GM12874 (cell line): Measurements from ENCODE around the gene MRPL21.

Experiments
- TF ChIP-seq, protein P1 (sequence below): IDR thresholded peaks from 2 replicates; pipeline ENCODE4 v1.5.1; 2011; ENCODE audit warnings: low read depth, mild to moderate bottlenecking, control low read depth, low read length, moderate library complexity; ENCODE audit not compliant: insufficient read depth

The MRPL21 gene

DNA sequence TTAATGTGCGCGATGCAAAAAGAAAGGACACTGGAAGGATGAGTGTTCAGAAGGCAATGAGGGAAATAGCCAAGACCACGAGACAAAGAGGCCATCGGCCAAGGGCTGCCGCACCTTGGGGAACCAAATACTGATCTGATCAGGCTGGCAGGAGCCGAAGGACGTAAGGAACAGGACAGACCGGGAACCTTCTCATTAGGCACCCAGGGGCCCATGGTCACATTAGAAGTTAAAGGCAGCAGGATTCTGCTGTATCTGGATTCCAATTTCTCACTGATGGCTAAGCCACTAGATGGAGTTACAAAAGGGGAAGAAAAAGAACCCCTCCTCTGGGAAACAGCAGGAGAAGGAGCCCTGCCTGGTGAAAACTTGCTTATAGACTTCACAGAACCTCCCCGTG lies 33.2 kb downstream of the MRPL21 start:
- TF ChIP-seq, protein P1, sequence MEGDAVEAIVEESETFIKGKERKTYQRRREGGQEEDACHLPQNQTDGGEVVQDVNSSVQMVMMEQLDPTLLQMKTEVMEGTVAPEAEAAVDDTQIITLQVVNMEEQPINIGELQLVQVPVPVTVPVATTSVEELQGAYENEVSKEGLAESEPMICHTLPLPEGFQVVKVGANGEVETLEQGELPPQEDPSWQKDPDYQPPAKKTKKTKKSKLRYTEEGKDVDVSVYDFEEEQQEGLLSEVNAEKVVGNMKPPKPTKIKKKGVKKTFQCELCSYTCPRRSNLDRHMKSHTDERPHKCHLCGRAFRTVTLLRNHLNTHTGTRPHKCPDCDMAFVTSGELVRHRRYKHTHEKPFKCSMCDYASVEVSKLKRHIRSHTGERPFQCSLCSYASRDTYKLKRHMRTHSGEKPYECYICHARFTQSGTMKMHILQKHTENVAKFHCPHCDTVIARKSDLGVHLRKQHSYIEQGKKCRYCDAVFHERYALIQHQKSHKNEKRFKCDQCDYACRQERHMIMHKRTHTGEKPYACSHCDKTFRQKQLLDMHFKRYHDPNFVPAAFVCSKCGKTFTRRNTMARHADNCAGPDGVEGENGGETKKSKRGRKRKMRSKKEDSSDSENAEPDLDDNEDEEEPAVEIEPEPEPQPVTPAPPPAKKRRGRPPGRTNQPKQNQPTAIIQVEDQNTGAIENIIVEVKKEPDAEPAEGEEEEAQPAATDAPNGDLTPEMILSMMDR = no peak

DNA sequence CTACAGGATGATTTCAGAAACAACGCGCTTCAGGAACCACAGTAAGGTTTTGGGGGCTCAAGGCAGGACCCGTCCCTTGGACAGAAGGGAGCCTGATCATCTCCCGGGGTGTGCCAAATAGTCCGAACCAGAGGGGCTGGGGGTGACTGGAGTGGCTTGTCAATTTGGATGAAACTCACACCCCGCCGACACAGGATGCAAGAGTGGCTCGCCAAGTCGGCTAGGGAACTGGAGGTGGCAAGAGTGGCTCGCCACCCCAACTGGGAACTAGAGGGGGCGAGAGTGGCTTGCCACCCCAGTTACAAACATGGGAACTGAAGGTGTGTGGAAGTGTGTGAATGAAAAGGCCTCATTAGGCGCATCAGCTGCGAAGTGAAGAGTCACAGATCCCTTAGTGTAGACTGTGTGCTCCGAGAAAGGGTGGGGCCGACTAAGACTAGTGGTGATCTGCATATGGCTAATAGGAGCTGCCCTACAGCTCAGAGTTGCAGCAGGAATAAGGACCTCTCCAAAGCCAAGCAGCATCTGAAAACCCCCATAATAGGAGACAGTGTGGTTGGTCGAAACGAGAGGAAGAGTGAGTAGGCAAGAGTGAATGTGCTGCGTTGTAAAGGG lies 35.3 kb downstream of the MRPL21 start:
- TF ChIP-seq, protein P1 = no peak

DNA sequence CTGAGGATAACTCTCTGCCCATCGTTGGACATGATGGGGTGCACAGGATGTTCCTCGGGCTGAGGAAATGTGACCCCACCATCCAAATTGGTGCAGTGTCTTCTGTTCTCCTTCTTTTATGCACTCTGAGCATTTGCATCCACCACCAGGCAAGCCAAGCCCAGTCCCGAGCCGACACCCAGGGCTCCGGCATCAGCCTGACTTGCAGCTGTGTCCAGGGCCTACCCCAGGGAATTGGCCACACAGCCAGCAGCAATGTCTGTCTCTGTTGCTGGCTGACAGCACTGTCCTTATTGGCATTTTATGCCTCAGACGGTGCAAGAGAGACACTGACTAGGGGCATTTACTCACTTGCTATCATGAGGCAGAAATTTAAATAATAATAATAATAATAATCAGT lies 36.6 kb downstream of the MRPL21 start:
- TF ChIP-seq, protein P1 = no peak

DNA sequence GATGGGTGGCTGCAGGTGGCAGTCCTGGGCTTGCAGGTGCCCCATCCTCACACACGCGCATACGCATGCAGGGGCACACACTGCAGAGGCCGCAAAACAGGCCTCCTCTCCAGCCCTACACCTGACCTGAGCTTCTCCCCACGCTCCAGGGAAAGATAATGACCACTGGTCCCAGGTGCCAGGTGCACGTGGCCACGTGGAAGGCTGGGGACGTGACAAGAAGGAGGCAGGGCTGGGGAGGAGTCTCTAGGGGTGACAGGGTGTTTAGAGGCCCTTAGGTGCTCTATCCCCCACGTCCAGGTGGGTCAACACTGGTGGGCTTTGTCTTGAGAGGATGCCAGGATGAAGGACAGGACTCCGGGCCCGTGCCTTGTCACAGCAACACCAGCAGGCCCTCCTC lies 38.4 kb downstream of the MRPL21 start:
- TF ChIP-seq, protein P1 = no peak

DNA sequence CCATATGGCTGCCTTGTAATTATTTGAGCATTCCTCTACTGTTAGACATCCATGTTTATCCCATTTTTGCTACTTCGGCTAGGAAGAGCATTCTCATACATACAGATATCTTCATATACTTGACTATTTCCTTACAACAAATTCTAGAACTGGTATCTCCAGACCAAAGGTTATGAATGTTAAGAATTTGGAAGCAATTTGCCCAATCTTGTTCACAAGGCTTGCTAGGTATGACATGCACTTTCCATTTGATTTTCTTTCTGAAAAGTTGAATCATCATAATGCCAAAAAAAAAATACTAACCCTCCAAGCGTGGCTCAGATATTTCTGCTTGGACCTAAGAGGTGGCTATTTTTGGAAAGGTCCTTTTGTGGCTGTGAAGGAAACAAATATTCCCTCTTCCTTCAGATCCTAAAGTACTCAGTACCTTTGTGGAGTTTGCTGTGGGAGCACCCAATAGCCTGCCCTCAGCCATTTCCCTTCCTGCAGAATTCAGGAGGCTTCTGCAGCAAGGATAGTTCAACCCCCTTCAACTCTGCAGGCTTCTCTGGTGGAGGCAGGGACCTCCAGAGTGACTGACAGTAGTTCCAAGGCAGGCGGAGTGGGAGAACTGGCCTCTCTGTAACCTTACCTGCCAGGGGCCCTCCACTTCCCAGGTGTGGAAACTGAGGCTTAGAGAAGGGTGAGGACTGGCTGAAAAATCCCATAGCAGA lies 39.9 kb downstream of the MRPL21 start:
- TF ChIP-seq, protein P1 = no peak

DNA sequence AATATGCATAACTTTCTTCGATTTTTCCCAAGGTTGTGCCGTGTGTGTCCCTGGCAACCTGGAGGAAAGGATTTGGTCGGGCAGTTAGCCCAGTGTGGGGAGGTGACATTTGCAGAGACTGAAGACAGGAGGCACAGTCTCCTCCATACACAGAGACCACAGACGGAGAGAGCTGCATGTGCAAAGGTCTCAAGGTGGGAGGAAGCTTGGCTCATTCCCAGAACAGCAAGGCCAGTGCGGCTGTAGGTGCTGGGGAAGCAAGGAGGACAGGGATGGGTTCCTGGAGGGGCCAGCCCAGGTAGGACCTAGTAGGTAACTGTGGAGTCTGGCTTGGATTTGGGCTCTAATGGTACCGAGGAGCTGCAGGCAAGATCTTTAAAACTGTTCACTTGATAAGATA lies 41.2 kb downstream of the MRPL21 start:
- TF ChIP-seq, protein P1 = no peak

DNA sequence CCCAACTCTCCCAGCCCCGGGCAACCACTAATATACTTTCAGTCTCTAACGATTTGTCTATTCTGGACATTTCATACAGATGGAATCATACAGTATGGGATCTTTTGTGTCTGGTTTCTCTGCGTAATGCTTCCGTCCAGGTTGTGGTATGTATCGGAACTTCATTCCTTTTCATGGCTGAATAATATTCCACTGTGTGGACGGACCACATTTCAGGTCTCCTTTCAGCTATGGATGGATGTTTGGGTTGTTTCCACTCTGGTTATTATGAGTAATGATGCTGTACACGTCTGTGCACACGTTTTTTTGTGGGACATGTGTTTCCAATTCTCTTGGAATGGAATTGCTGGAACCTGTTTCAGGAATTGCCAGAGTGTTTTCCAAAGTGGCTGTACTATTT lies 44.5 kb downstream of the MRPL21 start:
- TF ChIP-seq, protein P1 = no peak
